ENCODE data around the gene SIX3.

GRCh38 chr2:44967056-44967455 is 25.6 kb downstream of the SIX3 start:
- TF ChIP-seq EZH2 (IDR thresholded peaks at IDR 0.05; ENCODE audit: borderline replicate concordance, low read length) = no peak
- TF ChIP-seq CTCF (conservative IDR thresholded peaks at IDR 0.05 in 1 of 2, IDR thresholded peaks at IDR 0.05 in 1 of 2; ENCODE audit: extremely low read depth in 1 of 2, insufficient read depth in 1 of 2, low read depth in 1 of 2, low read length in 2 of 2) = no peak

All from mammary epithelial cell (primary cell).